Measurements from ENCODE around the gene USP30. TPM values are rescaled to one million over a fixed set of nuclear protein-coding genes. Genes with fewer than 3 reads are reported as not detected.

The USP30 gene
- total RNA-seq, 1 donor from 2014 or later, result 20.4 TPM

DNA sequence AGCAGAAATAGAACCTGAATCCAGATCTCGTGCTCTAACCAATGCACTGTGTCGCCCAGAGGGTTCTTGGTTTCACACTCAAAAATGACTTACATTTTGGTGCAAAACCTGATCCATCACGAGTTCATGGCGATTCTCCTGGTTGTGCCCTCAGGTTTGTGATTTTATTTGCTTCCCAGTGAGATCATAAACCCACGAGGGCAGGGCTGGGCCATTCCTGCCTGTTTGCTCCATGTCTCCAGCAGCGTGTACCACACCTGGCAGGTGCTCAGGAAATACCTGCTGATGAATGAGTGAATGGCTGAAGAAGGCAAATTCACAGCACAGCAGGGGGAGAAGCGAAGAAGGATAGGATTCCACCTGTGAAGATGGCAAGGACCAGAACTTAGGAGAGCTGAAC is 73.4 kb downstream of the USP30 start:
- DNase-seq (ENCODE audit: low spot score), result no peak

DNA sequence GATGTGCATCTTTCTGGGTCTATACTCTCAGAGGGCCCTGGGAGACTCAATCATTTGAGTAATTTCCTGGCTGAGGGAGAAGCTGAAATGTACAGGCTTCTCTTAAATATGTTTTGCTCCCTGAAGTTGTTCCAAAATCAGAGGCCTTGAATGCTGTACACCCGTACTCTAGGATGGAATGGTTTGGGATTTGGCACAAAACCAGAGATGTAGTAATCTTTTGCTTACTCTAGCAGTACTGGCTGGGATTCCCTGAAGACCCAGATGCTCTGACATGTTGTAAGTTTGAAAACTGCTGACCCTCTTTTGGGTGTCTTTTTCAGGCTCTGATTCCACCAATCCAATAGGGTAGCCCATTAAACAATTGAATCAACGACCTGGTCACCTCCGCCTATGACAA is 74.4 kb downstream of the USP30 start:
- DNase-seq (ENCODE audit: low spot score), result no peak

DNA sequence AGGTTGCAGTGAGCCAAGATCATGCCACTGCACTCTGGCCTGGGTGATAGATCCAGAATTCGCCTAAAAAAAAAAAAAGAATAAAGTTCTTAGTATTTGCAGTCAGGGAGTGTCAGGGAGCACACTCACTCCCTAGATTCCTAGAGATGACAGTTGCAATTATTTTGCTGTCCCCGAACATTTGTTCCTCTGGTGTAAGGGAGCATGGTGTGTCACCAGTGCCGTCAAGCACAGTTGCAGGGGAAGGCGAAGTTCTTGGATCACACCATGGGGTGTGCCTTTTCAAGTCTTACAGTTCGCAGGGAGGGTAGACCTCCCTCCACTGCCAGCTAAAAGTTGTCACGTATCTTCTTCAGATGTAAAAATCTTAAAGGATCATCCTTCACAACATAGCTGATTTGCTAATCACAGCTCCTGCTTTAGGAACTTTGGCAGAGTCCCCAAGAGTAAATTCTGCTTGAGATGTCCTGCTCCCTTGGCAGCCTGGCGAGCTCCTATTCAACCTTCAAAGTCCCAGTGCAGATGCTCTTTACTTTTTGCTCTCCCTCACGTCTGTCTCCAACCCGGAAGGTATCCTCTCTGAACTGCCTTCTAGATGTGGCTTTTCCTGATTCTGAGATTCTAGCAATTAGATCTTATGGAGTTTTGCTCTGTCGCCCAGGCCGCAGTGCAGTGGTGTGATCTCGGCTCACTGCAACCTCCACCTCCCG is 75.3 kb downstream of the USP30 start:
- DNase-seq (ENCODE audit: low spot score), result no peak

DNA sequence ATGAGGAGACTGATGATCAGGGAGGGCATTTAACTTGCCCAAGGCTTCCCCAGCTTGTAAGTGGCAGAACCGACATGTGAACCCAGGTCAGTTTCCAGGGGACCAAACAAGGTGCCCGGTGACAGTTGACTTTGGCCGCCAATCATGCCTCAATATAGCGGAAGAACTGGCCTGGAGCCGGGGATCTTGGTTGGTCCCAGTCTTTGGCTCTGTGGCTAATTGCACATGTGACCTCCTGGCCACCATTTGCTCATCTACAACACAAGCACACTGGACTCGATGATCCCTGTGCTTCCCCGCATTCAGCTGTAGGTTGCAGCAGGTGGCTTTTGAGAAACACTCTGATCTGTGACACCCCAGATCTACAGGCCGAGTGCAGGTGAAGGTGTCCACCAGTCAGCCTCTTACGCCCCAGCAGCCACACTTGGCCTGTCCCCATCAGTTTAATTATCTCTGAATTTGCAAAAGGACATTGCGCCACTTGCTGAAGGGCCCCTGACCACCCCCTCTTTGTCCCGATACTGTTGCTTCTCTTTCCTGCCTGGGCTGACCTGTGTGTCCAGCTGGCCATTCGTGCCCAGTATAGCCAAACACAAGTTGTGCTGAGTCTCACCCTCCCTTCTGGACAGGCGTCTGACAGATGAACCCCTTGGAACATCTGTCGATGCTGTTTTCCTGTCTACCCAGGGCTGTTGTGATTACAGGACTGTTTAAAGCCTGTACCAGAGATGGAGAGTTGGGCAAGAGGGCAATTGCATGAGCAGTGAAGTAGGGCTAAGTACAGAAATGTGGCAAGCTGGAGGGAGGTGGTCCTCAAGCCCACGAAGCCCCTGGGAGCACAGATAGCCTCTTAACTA is 78.1 kb downstream of the USP30 start:
- DNase-seq (ENCODE audit: low spot score), result no peak

DNA sequence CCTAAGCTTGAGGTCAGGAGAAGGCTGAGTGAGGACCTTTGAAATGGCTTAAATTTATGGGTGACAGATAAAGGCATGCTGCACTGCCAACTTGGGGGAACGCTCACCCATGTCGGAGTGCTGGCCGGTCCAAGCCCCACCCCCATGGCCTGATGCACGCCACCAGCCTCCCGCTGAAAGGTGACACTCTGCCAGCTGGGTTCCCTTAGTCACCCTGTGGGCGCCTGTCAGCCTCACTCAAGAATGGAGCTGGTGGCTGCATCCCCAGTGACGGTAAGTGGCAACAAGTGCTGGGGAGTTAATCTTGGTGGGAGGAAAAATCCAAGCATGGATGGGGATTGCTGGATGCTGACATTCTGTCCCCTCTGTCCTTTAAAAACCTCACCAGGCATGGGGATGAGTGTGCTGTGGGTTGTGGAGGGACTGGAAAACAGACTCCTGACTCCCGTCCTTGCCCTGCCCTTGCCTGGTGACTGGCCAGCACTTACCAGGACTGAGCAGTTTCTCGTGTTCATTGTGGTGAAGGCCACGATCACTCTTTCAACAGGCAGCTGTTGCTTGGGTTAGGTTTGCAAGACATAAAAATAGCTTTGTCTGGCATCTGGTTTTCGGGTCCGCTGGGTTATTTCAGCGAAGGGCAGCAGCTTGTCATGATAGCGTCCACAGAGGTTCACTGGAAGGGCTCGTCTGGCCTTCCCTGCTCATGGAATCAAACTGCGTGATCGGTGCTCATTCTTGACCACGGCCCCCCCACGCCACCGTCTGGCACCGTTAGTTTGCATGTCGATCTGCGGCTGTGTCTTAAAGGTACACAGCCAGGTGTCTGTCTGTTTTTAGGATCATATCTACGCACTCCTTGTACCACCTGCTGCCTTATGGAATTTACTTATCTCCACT is 79.0 kb downstream of the USP30 start:
- no peak for DNase-seq (ENCODE audit: low spot score)

DNA sequence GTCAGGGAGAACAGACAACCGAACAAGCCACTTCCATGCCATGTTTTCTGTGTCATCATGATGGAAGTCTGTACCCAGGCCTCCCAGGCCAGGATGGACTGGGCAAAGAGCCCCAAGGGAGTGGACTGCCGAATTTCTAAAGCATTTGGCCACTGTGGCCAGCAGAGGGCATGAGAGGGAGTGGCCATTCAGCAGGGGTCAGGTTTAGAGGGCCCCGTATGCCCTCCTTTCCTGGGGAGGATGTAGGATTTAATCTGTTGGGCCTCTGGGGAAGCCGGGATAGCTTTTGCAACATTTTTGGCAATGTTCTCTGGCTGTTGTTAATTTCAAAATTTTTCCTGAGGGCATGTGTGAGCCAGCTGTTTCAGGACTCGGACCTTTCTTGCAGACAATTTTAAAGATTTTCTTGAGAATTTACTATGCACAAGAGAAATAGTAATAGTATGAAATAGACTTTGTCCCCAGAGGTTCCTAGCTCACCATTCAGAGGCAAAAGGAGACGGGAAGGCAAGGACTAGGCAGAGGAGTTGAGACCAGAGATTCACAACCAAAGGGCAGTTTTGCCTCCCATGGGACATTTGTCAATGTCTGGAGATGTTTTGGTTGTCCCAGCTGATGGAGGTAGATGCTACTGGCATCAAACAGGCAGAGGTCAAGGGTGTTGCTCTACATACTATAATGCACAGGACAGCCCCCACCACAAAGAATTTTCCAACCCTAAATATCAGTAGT is 82.0 kb downstream of the USP30 start:
- no peak for DNase-seq (ENCODE audit: low spot score)

DNA sequence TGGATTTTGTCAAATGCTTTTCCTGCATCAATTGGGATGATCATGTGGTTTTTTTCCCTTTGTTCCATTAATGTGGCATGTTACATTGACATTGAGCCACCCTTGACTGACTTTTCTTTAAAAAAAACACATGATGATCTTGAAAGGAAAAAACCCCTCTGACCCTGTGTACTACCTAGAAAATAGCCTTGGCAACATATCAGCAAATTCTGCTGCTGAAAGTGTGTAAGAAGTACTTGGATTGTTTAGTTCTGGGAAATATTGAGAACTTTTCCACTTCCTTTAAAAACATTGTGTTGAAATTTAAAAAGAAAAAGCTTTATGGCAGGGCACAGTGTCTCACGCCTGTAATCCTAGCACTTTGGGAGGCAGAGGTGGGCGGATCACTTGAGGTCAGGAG is 84.7 kb downstream of the USP30 start:
- no peak for DNase-seq (ENCODE audit: low spot score)

Other genes with a start within 250 kb of the USP30 start
- gene SSH1, start 195.0 kb upstream of the USP30 start, total RNA-seq, result 60.1 TPM
- not detected for gene DAO, start 172.5 kb upstream of the USP30 start, total RNA-seq
- 0.03 TPM for gene SVOP, start 31.5 kb upstream of the USP30 start, total RNA-seq
- 8.3 TPM for gene ALKBH2, start 40.9 kb downstream of the USP30 start, total RNA-seq
- gene UNG, start 45.0 kb downstream of the USP30 start, total RNA-seq, result 30.8 TPM
- gene ACACB, start 64.0 kb downstream of the USP30 start, total RNA-seq, result 56.9 TPM